GM18499 (cell line): ENCODE measurements around the gene COL5A1.

Experiments
- ATAC-seq: cut with Tn5 transposase; IDR thresholded peaks from one replicate; pipeline ENCODE4 v1.9.1; 2021; ENCODE audit warnings: moderate number of reproducible peaks; ENCODE audit not compliant: insufficient read depth, unreplicated experiment

COL5A1 gene

GRCh38 chr9:134756098-134756497 is 114.5 kb downstream of the COL5A1 start:
- ATAC-seq, result no peak

- ATAC-seq, result no peak
Measured at GRCh38 chr9:134757216-134757975, 115.8 kb downstream of the COL5A1 start.

- no peak for ATAC-seq
Measured at GRCh38 chr9:134758949-134759607, 117.5 kb downstream of the COL5A1 start.

GRCh38 chr9:134759913-134760312 is 118.3 kb downstream of the COL5A1 start:
- no peak for ATAC-seq

GRCh38 chr9:134760750-134761420 is 119.3 kb downstream of the COL5A1 start:
- no peak for ATAC-seq

GRCh38 chr9:134764473-134765269 is 123.1 kb downstream of the COL5A1 start:
- ATAC-seq, result no peak

GRCh38 chr9:134765785-134766184 is 124.2 kb downstream of the COL5A1 start:
- no peak for ATAC-seq

- ATAC-seq, result no peak
Measured at GRCh38 chr9:134766587-134766986, 125.0 kb downstream of the COL5A1 start.

GRCh38 chr9:134768332-134768708 is 126.7 kb downstream of the COL5A1 start:
- ATAC-seq, result no peak

- no peak for ATAC-seq
Measured at GRCh38 chr9:134768709-134769351, 127.2 kb downstream of the COL5A1 start.

- no peak for ATAC-seq
Measured at GRCh38 chr9:134770972-134771971, 129.7 kb downstream of the COL5A1 start.

GRCh38 chr9:134772331-134772730 is 130.7 kb downstream of the COL5A1 start:
- ATAC-seq, result no peak

- ATAC-seq, result no peak
Measured at GRCh38 chr9:134773842-134774241, 132.2 kb downstream of the COL5A1 start.

GRCh38 chr9:134774410-134774809 is 132.8 kb downstream of the COL5A1 start:
- no peak for ATAC-seq

GRCh38 chr9:134775081-134775951 is 133.7 kb downstream of the COL5A1 start:
- ATAC-seq, result no peak

GRCh38 chr9:134776080-134776796 is 134.6 kb downstream of the COL5A1 start:
- ATAC-seq, result no peak

GRCh38 chr9:134777153-134777552 is 135.6 kb downstream of the COL5A1 start:
- no peak for ATAC-seq
